H1 (cell line): ENCODE results near the gene IRF5. TPM values are rescaled to one million over a fixed set of nuclear protein-coding genes. Genes with fewer than 3 reads are reported as not detected.
A peak's percentile ranks its signal among the peaks of the same experiment; 100 is the strongest.

Source experiments
- CTCF ChIA-PET: fragments of 300-600 bp; sonication (Branson Sonifier 250); formaldehyde crosslinking; loops from one replicate; lab custom pipeline; 2021; ENCODE audit not compliant: partially characterized antibody; lab: Charles Lee
- POLR2A ChIA-PET: fragments of 300-600 bp; sonication (Branson Sonifier 250); formaldehyde crosslinking; loops from one replicate; lab custom pipeline; 2021; ENCODE audit warnings: inconsistent platforms; ENCODE audit not compliant: partially characterized antibody; lab: Charles Lee
- DNase-seq, 2 experiments: peaks; one replicate each; pipeline versions ENCODE4 v3.0.0 to v3.0.0-alpha.2; 2010 to 2022; ENCODE audit warnings: low spot score in 2 of 2, low read depth in 1 of 2, mixed read lengths in 1 of 2
- FAIRE-seq: peaks from 2 replicates; lab custom pipeline; 2011; peaks lifted over from hg19 to GRCh38; lab: Jason Lieb, UNC
- H2AFZ ChIP-seq: 2 replicates; pipeline ENCODE4 v1.8.1; 2012; ENCODE audit warnings: low read length, inconsistent platforms
- H2AK5ac ChIP-seq: 2 replicates; pipeline ENCODE4 v1.6.1; 2013; ENCODE audit warnings: low read depth, low read length
- H2BK120ac ChIP-seq: replicated peaks from 2 replicates; pipeline ENCODE3; 2013; ENCODE audit warnings: low read depth, low read length, inconsistent platforms
- H2BK12ac ChIP-seq: 2 replicates; pipeline ENCODE4 v1.6.1; 2013; ENCODE audit warnings: low read depth, low read length
- H2BK15ac ChIP-seq: 2 replicates; pipeline ENCODE4 v1.6.1; 2013; ENCODE audit warnings: low read length
- H2BK20ac ChIP-seq: 2 replicates; pipeline ENCODE4 v1.6.1; 2013; ENCODE audit warnings: low read length
- H2BK5ac ChIP-seq: 2 replicates; pipeline ENCODE4 v1.6.1; 2013; ENCODE audit warnings: low read depth, low read length
- H3K14ac ChIP-seq: 2 replicates; pipeline ENCODE4 v1.6.1; 2013; ENCODE audit warnings: inconsistent platforms; ENCODE audit not compliant: insufficient read length
- H3K18ac ChIP-seq: 2 replicates; pipeline ENCODE4 v1.6.1; 2013; ENCODE audit warnings: low read length; ENCODE audit errors: extremely low read depth
- H3K23ac ChIP-seq: 2 replicates; pipeline ENCODE4 v1.6.1; 2013; ENCODE audit warnings: inconsistent platforms; ENCODE audit not compliant: insufficient read length
- H3K23me2 ChIP-seq: 2 replicates; pipeline ENCODE4 v1.6.1; 2013; ENCODE audit warnings: low read depth, low read length
- H3K27ac ChIP-seq: 2 replicates; pipeline ENCODE4 v1.6.1; 2011; ENCODE audit warnings: low read depth, low read length, inconsistent platforms
- H3K27me3 ChIP-seq, 4 experiments: replicated peaks in 1 of 4; 1 replicate in 1 of 4; 2 replicates in 3 of 4; pipeline versions ENCODE4 v1.6.1 to v1.8.1; 2011 to 2013; ENCODE audit warnings: low read length in 3 of 4, mild to moderate bottlenecking in 3 of 4, inconsistent platforms in 2 of 4, mixed read lengths in 2 of 4, moderate library complexity in 1 of 4; ENCODE audit not compliant: control insufficient read depth in 3 of 4, insufficient read depth in 3 of 4; ENCODE audit errors: extremely low read depth in 1 of 4
- H3K36me3 ChIP-seq, 4 experiments: 2 replicates each; pipeline versions ENCODE4 v1.6.1 to v1.8.1; 2011 to 2013; ENCODE audit warnings: mild to moderate bottlenecking in 4 of 4, low read length in 3 of 4, moderate library complexity in 2 of 4, control low read depth in 1 of 4, inconsistent platforms in 1 of 4; ENCODE audit not compliant: insufficient read depth in 4 of 4, control insufficient read depth in 2 of 4
- H3K4ac ChIP-seq: replicated peaks from 2 replicates; pipeline ENCODE3; 2013; ENCODE audit warnings: low read length, low read depth, mixed read lengths, inconsistent platforms; ENCODE audit not compliant: insufficient read length
- H3K4me1 ChIP-seq, 4 experiments: replicated peaks in 1 of 4; 1 replicate in 1 of 4; 2 replicates in 3 of 4; pipeline versions ENCODE4 v1.6.1 to v1.8.1; 2011 to 2013; ENCODE audit warnings: low read length in 3 of 4, inconsistent platforms in 2 of 4, mixed read lengths in 1 of 4; ENCODE audit not compliant: insufficient read depth in 4 of 4, control insufficient read depth in 3 of 4
- H3K4me2 ChIP-seq, 2 experiments: 2 replicates each; pipeline versions ENCODE4 v1.6.1 to v1.8.1; 2011 to 2013; ENCODE audit warnings: low read depth in 2 of 2, low read length in 2 of 2, control low read depth in 1 of 2, inconsistent platforms in 1 of 2, mild to moderate bottlenecking in 1 of 2; ENCODE audit not compliant: insufficient read depth in 1 of 2
- H3K4me3 ChIP-seq, 4 experiments: fragments of 200-600, 300-600 bp in 1 of 4; sonication (generic), shearing (Covaris generic), sonication (Bioruptor Twin) in 1 of 4; 2 replicates each; pipeline versions ENCODE4 v1.5.1 to v1.8.1; 2011 to 2016; ENCODE audit warnings: low read length in 4 of 4, low read depth in 3 of 4, control low read depth in 2 of 4, inconsistent platforms in 2 of 4, mild to moderate bottlenecking in 2 of 4, mixed read lengths in 1 of 4, moderate library complexity in 1 of 4; ENCODE audit not compliant: insufficient read depth in 2 of 4; ENCODE audit errors: extremely low read depth in 1 of 4
- H3K56ac ChIP-seq: replicated peaks from 2 replicates; pipeline ENCODE3; 2013; ENCODE audit warnings: low read depth, mild to moderate bottlenecking, mixed read lengths, low read length, inconsistent platforms; ENCODE audit not compliant: insufficient read length
- H3K79me1 ChIP-seq: 2 replicates; pipeline ENCODE4 v1.6.1; 2013; ENCODE audit warnings: low read depth, low read length, control low read depth
- H3K79me2 ChIP-seq, 2 experiments: 2 replicates each; pipeline versions ENCODE4 v1.6.1 to v1.8.1; 2012 to 2013; ENCODE audit warnings: low read length in 2 of 2, mild to moderate bottlenecking in 2 of 2, inconsistent platforms in 1 of 2; ENCODE audit not compliant: insufficient read depth in 2 of 2, control insufficient read depth in 1 of 2
- H3K9ac ChIP-seq, 4 experiments: replicated peaks in 1 of 4; 1 replicate in 1 of 4; 2 replicates in 3 of 4; pipeline versions ENCODE4 v1.6.1 to v1.8.1; 2011 to 2013; ENCODE audit warnings: low read depth in 3 of 4, low read length in 3 of 4, control low read depth in 2 of 4, mild to moderate bottlenecking in 2 of 4, moderate library complexity in 2 of 4, inconsistent platforms in 1 of 4; ENCODE audit errors: extremely low read depth in 1 of 4
- H3K9me3 ChIP-seq, 2 experiments: 2 replicates each; pipeline versions ENCODE4 v1.6.1 to v1.8.1; 2012 to 2013; ENCODE audit warnings: mild to moderate bottlenecking in 2 of 2, moderate library complexity in 2 of 2, control low read depth in 1 of 2, inconsistent platforms in 1 of 2, low read depth in 1 of 2, low read length in 1 of 2, mixed read lengths in 1 of 2; ENCODE audit not compliant: insufficient read depth in 2 of 2
- H4K20me1 ChIP-seq, 2 experiments: replicated peaks in 1 of 2; 2 replicates each; pipeline versions ENCODE3 to v1.8.1; 2011 to 2013; ENCODE audit warnings: inconsistent platforms in 2 of 2, low read length in 2 of 2, mild to moderate bottlenecking in 1 of 2; ENCODE audit not compliant: insufficient read depth in 2 of 2, control insufficient read depth in 1 of 2
- H4K5ac ChIP-seq: 2 replicates; pipeline ENCODE4 v1.6.1; 2013; ENCODE audit warnings: low read length, low read depth, mixed read lengths, inconsistent platforms; ENCODE audit not compliant: insufficient read length
- H4K8ac ChIP-seq: 2 replicates; pipeline ENCODE4 v1.8.0; 2013; ENCODE audit warnings: mild to moderate bottlenecking, moderate library complexity, low read length, inconsistent platforms; ENCODE audit not compliant: insufficient read depth; ENCODE audit errors: extremely low read depth
- H4K91ac ChIP-seq: replicated peaks from 2 replicates; pipeline ENCODE3; 2013; ENCODE audit warnings: low read length, mixed read lengths, inconsistent platforms; ENCODE audit not compliant: insufficient read length
- POLR2A ChIP-seq, 2 experiments: IDR thresholded peaks; 1 replicate in 1 of 2; 2 replicates in 1 of 2; pipeline ENCODE4 v1.6.1; 2011; ENCODE audit warnings: low read depth in 2 of 2, low read length in 2 of 2, mild to moderate bottlenecking in 2 of 2; ENCODE audit errors: control extremely low read depth in 1 of 2
- POLR2AphosphoS5 ChIP-seq: IDR thresholded peaks from 2 replicates; pipeline ENCODE4 v1.6.1; 2011; ENCODE audit warnings: low read depth, low read length
- SAP30 ChIP-seq: fragments of 300-600 bp; sonication (generic); IDR thresholded peaks from 2 replicates; pipeline ENCODE4 v1.7.1; 2012; ENCODE audit warnings: low read length, moderate library complexity, mild to moderate bottlenecking, inconsistent platforms; ENCODE audit not compliant: insufficient read depth, insufficient replicate concordance
- WGBS, 2 experiments: shearing (Covaris generic) in 1 of 2; methylation state at CpG; one replicate each; pipeline versions ENCODE4 v1.1.6 to v1.1.7; 2013 to 2015; ENCODE audit warnings: low lambda C conversion rate in 2 of 2, mixed read lengths in 2 of 2, inconsistent platforms in 1 of 2, low coverage in 1 of 2, missing lambda C conversion rate in 1 of 2; ENCODE audit not compliant: insufficient replicate concordance in 2 of 2, insufficient coverage in 1 of 2, insufficient read length in 1 of 2; ENCODE audit errors: extremely low coverage in 1 of 2, missing lambda C conversion rate in 1 of 2; 5-methylcytosine and 5-hydroxymethylcytosine counted together
- polyA plus RNA-seq, 7 experiments: library from polyadenylated mRNA; depleted of rRNA in 3 of 7; stranded (reverse) in 5 of 7; unstranded in 2 of 7; fragments of >200 nt in 5 of 7; fragments of 200-250 nt in 2 of 7; gene quantifications; 1 replicate in 5 of 7; 2 replicates in 1 of 7; 4 replicates in 1 of 7; pipeline versions ENCODE4 v1.2.1 to v1.2.3, GENCODE V29; 2011 to 2013; ENCODE audit warnings: missing spikeins in 2 of 7, mixed read lengths in 2 of 7
- total RNA-seq: library from RNA; stranded (reverse); fragmentation: NEBNext Ultra II Directional; extraction: Animal tissue kit (Norgen Biotek cat#: 25700); gene quantifications from 2 replicates; pipeline ENCODE4 v1.2.1, GENCODE V29; 2021

IRF5 gene
- total and polyA plus RNA-seq, 2 of the 8 experiments (the other 6 are each of a cell fraction or from before 2014, with no cell fraction given): 0.28 to 1.1 TPM

DNA sequence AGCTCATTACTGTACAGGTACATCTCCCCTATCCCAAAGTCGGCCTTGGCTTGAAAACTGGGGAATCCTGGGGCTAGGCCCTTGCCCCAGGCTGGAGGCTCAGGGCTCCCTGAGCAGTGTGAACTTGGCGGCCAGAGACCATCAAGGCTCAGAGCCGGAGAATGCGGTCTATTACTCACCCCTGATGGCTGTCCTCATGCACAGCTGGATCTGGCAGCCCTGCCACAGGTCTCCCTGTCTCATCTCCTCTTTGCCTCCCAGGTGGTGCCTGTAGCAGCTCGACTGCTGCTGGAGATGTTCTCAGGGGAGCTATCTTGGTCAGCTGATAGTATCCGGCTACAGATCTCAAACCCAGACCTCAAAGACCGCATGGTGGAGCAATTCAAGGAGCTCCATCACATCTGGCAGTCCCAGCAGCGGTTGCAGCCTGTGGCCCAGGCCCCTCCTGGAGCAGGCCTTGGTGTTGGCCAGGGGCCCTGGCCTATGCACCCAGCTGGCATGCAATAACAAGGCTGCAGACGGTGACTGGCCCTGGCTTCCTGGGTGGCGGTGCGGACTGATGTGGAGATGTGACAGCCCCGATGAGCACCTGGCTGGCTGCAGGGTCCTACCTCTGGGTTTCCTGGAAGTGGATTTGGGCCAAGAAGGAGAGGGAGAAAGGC lies 10.7 kb downstream of the IRF5 start:
- Histone ChIP-seq H3K4ac (no peak overlapping the region), H3K4me1 (peaks cover 0 to 3% (median under 1%) of the 10 kb centered on the region in 4 experiments; a peak in 2 of 7 replicates), H3K23me2 (no peaks in the 10 kb centered on the region; the same call in 1 of the 2 replicates), H2BK120ac (no peak overlapping the region), H3K9me3 (no peaks in the 10 kb centered on the region), H3K36me3 (peaks cover 0 to 10% (median 1%) of the 10 kb centered on the region in 4 experiments; a peak in 3 of 8 replicates), H2BK20ac (no peak overlapping the region), H2BK5ac (no peak overlapping the region), H4K8ac (no peak overlapping the region), H4K91ac (no peak overlapping the region), H3K4me3 (no peak overlapping the region), H3K18ac (no peak overlapping the region), H2BK15ac (no peak overlapping the region), H3K27ac (no peak overlapping the region), H3K14ac (no peak overlapping the region), H2AFZ (no peak overlapping the region), H3K56ac (no peak overlapping the region), H3K23ac (no peak overlapping the region), H3K79me1 (no peaks in the 10 kb centered on the region), H2AK5ac (no peak overlapping the region), H2BK12ac (no peak overlapping the region), H4K20me1 (no peaks in the 10 kb centered on the region), H3K27me3 (no peaks in the 10 kb centered on the region; a peak in 1 of 7 replicates), H3K9ac (no peak overlapping the region), H4K5ac (no peak overlapping the region), H3K79me2 (no peaks in the 10 kb centered on the region), H3K4me2 (no peak overlapping the region)
- TF ChIP-seq POLR2A (IDR thresholded peaks at IDR 0.05; ENCODE audit: control extremely low read depth in 1 of 2, low read depth in 2 of 2, low read length in 2 of 2) (peak in 1 of 2 experiments; percentile 10; a peak in 1 of 3 replicates), SAP30 (no peak), POLR2AphosphoS5 (0 out of 2 replicates have a peak, but pooled peaks have one; percentile 15)
- DNase-seq (no peak), FAIRE-seq (no peak)
- ChIA-PET POLR2A (interaction anchor here (0.6 to 2.1 kb wide), 9 partner anchors 9 to 119 kb away, joined by 3 to 7 read pairs (median 3); partner anchors contain the start of gene IRF5), CTCF (interaction anchor here (0.7 to 7.0 kb wide), 19 partner anchors 8 to 270 kb away, joined by 3 to 44 read pairs (median 5); partner anchors contain the start of genes IRF5, KCP and TNPO3)
- 86% methylated on average over 12 of the region's 12 CpGs; no CpG with 5 or more reads in 1 of the 2 experiments for WGBS, 2 experiments
